ENCODE measurements around the gene KIAA1143. TPM values are rescaled to one million over a fixed set of nuclear protein-coding genes. Genes with fewer than 3 reads are reported as not detected.

The KIAA1143 gene
- total RNA-seq, 1 donor from 2014 or later: 25.2 TPM

DNA sequence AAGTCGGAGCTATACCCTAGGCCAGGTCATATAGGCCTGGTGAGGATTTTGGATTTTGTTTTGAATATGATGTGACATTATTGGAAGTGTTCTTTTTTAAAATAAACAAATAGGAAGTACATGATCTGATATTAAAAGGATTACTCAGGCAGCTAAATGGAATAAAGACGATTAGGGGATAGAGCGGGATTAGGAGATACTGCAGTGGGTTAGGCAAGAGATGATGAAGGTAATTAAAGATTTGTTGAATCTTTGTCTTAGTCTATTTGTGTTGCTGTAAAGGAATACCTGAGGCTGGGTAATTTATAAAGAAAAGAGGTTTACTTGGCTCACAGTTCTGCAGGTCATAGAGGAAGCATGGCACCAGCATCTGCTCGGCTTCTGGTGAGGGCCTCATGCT lies 21.5 kb upstream of the KIAA1143 start:
- no peak for TF ChIP-seq CTCF (IDR thresholded peaks at IDR 0.05)
- H3K36me3 ChIP-seq: no peaks in the 10 kb centered on the region
- no peaks in the 10 kb centered on the region for H3K27me3 ChIP-seq
- intact Hi-C loops (cut with DNase I): no loop called here
- H3K27ac ChIP-seq: no peak overlapping the region
- H3K4me3 ChIP-seq: no peak overlapping the region
- no peaks in the 10 kb centered on the region for H3K4me1 ChIP-seq
- ATAC-seq (no peak), DNase-seq (no peak)
- no peaks in the 10 kb centered on the region for H3K9me3 ChIP-seq

DNA sequence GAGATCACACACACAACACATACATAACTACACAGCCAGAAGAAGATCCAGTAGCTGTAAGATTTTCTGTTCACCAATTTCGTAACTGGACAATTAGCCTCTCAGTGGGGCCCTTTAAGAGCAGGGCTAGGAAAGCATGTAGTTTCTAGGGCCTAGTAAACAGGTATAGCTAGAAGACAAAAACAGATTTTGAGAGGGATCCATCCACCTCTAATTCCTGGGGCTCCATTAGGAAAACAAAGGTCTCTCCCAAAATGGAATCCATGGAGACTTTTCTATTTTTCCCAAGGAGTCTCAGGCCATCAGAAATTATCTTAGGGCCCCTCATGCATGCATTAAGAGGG lies 10.7 kb upstream of the KIAA1143 start:
- Histone ChIP-seq H3K4me1 (no peaks in the 10 kb centered on the region), H3K36me3 (no peaks in the 10 kb centered on the region), H3K4me3 (no peak overlapping the region), H3K9me3 (no peaks in the 10 kb centered on the region), H3K27me3 (no peaks in the 10 kb centered on the region), H3K27ac (no peak overlapping the region)
- TF ChIP-seq CTCF (IDR thresholded peaks at IDR 0.05): no peak
- DNase-seq (no peak), ATAC-seq (no peak)
- intact Hi-C loops (cut with DNase I): no loop called here

- no peak for DNase-seq
- H3K4me3 ChIP-seq: no peak overlapping the region
- intact Hi-C loops (cut with DNase I): no loop called here
- no peak for TF ChIP-seq CTCF (IDR thresholded peaks at IDR 0.05)
- ATAC-seq: no peak
- no peaks in the 10 kb centered on the region for H3K4me1 ChIP-seq
- no peak overlapping the region for H3K27ac ChIP-seq
- no peaks in the 10 kb centered on the region for H3K9me3 ChIP-seq
- H3K27me3 ChIP-seq: no peaks in the 10 kb centered on the region
- no peaks in the 10 kb centered on the region for H3K36me3 ChIP-seq
Measured at GRCh38 chr3:44771424-44772098, 10.1 kb upstream of the KIAA1143 start.

- H3K27me3 ChIP-seq: no peaks in the 10 kb centered on the region
- DNase-seq (no peak), ATAC-seq (no peak)
- H3K36me3 ChIP-seq: no peaks in the 10 kb centered on the region
- H3K9me3 ChIP-seq: no peaks in the 10 kb centered on the region
- no peak for TF ChIP-seq CTCF (IDR thresholded peaks at IDR 0.05)
- H3K4me1 ChIP-seq: peaks cover 5% of the 10 kb centered on the region
- no peak overlapping the region for H3K27ac ChIP-seq
- intact Hi-C loops (cut with DNase I): no loop called here
- H3K4me3 ChIP-seq: no peak overlapping the region
Measured at GRCh38 chr3:44764248-44764647, 2.8 kb upstream of the KIAA1143 start.

DNA sequence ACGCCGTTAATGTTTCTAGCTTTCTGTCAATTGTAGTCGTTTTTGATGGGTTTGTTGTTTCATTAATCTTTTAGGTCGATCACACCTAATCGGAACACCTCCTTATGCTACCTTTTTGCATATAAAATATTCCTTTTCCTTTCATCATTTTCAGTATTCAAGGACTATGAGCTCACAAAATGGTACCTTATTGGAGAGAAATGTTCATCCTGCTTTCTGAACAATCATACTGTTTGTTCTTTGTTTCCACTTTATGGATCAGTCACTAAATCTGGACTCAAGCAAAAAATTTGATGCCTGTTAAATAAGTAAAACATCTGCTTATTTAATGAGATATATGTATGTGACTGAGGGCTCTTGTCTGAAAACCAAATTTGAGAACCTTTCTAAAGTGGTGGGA lies 1.3 kb upstream of the KIAA1143 start:
- DNase-seq (no peak), ATAC-seq (no peak)
- Histone ChIP-seq H3K9me3 (no peaks in the 10 kb centered on the region), H3K4me1 (peaks cover 5% of the 10 kb centered on the region), H3K27me3 (no peaks in the 10 kb centered on the region), H3K36me3 (no peaks in the 10 kb centered on the region), H3K27ac (no peak overlapping the region), H3K4me3 (no peak overlapping the region)
- TF ChIP-seq CTCF (IDR thresholded peaks at IDR 0.05): no peak
- intact Hi-C loops (cut with DNase I): no loop called here

DNA sequence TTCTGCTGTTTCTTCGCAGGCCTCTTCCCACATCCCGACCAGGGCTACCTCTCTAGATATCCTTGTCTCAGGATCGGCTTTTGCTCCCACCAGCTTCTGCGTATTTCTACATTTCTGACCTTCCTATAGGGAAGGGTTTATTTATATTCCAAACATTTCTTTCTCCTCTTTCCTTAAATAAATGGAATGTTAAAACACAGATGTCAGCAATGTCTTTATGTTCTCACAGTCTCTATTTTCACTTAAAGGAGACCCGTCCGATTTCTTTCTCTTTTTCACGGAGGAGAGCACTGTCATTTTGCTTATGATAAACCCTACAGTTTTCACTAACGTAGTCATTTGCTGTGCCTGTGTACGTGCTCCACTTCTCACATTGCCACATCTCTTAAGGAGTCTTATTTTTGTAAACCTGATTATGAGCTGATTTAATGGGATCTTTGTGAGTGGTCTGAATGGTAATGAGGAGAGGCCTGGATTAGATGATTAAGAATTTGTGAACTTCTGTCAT lies 805 bp upstream of the KIAA1143 start:
- TF ChIP-seq CTCF (IDR thresholded peaks at IDR 0.05): no peak
- Histone ChIP-seq H3K4me1 (peaks cover 5% of the 10 kb centered on the region), H3K36me3 (no peaks in the 10 kb centered on the region), H3K27me3 (no peaks in the 10 kb centered on the region), H3K4me3 (peak overlapping the region; percentile 68), H3K27ac (no peak overlapping the region), H3K9me3 (no peaks in the 10 kb centered on the region)
- ATAC-seq: no peak
- no peak for DNase-seq
- intact Hi-C loops (cut with DNase I): no loop called here

Measured in upper lobe of right lung (tissue), 1 donor.